GM18526 (cell line): ENCODE measurements around the gene KLK5.

ENCODE experiments used
- POLR2A ChIP-seq: IDR thresholded peaks from 3 replicates; pipeline ENCODE4 v1.6.1; 2011; ENCODE audit not compliant: insufficient read length; ENCODE audit errors: extremely low read depth

The KLK5 gene

DNA sequence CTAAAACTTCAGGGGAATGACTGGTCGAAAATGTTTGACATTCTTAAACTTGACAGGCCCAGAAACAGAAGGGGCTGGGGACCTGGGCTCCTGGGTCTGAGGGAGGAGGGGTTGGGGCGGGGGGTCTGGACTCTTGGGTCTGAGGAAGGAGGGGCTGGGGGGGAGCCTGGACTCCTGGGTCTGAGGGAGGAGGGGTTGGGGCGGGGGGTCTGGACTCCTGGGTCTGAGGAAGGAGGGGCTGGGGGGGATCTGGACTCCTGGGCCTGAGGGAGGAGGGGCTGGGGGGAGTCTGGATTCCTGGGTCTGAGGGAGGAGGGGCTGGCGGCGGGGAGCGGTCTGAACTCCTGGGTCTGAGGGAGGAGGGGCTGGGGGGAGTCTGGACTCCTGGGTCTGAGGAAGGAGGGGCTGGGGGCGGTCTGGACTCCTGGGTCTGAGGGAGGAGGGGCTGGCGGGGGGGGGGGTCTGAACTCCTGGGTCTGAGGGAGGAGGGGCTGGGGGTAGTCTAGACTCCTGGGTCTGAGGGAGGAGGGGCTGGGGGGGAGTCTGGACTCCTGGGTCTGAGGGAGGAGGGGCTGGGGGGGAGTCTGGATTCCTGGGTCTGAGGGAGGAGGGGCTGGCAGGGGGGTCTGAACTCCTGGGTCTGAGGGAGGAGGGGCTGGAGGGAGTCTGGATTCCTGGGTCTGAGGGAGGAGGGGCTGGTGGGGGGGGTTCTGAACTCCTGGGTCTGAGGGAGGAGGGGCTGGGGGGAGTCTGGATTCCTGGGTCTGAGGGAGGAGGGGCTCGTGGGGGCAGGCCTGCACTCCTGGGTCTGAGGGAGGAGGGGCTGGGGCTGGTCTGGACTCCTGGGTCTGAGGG lies 22.1 kb upstream of the KLK5 start:
- TF ChIP-seq POLR2A = no peak

DNA sequence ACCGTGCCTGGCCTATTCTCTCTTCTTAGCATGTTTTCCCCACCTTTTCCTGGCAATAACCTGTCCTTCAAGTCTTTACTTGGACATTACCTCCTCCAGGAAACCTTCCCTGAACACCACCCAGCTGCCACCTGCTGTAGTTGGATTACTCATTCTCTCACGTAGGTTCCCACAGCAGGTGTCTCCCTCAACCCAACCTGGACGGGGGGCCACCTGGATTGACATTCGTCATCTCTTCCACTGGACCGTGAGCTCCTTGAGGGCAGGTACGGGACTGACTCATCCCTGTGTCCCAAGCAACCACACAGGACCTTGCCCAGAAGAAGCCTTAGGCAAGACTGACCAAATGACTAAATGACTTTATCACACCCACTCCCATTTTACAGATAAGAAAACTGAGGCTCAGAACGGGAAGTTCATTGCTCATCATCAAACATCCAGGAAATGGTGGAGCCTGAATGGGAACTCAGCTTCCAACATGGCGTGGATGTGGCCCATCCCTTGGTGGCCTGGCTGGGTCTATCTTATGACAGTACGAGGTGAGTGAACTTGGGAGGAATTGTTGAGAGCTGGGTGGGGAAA lies 20.0 kb upstream of the KLK5 start:
- TF ChIP-seq POLR2A = no peak

DNA sequence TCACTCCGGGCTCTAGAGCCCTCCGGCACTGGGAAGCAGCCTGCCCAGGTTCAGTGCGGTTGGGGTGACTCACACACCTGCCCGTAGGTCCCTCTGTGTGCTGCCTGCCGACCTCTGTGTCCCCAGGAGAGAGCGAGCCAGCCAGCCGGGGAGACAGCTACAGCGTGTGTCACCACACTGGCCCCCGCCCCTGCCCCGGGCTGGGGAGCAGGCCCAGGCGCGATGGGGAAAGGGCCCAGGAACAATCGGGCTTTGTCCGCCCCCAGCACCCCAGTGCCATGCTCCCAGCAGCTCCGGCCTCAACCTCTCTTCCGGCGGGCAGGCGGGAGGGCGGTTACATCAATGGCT lies 16.5 kb upstream of the KLK5 start, which contains the start of gene KLK6:
Gene KLK6 (minus strand): TSS at position 179 of the 348 bp plus-strand sequence. CDS start 1,487 bp downstream, outside the sequence.
- TF ChIP-seq POLR2A = no peak

DNA sequence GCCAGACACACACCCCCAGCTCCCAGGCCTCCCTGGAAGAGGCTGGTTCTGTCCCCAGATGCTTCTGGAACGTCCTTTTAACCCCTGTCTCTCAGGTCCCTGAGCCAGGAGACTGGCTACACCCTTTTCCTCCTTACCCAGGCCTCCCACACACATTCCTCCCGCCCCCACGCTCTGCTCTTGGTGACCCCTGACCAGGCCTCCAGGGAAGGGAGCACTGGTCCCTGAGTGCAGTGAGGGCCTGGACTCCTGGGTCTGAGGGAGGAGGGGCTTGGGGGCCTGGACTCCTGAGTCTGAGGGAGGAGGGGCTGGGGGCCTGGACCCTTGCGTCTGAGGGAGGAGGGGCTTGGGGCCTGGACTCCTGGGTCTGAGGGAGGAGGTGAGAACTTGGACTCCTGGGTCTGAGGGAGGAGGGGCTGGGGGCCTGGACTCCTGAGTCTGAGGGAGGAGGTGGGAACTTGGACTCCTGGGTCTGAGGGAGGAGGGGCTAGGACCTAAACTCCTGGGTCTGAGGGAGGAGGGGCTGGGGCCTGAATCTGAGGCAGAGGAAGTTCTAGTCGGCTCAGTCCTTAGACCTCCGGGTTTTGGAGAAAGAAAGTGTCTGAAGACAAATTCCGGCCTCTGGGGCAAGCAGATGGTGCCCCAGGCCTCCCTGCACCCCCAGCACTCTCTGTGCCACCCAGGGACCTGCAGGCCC lies 16.0 kb upstream of the KLK5 start:
- TF ChIP-seq POLR2A = no peak

DNA sequence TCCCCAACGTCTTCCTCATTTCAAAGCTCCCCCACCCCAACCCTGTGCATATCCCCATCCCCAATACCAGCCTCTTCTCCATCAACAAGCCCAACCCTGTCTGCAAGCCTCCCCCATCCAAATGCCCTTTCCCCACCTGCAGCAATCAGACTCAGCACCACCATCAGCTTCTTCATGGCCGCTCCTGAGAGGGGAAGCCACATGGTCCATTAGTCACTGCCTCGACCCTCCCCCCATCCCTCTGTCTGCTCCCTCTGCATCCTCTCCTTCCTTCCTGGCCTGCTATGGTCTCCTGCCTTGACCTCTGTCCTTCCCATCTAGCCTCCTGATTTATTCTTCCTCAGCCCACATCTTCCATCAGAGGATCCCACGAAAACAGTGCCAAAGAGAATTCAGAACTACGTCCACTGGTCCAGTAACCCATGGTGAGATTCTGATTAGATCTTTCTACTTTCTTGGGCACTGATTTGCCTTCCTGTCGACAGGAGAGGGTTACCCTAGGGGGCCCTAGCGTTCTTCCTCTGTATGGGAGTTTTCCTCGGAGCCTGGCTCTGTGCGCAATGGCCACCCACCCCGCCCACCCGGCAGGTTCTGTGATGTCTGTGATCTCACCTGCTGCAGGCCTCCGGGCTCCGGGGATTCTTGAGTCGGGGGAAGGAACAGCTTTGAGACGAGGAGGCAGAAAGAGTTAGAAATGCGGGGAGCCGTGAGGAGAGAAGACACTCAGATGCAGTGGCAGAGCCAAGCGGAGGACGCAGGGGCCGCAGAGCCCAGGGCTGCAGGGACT lies 15.3 kb upstream of the KLK5 start:
- no peak for TF ChIP-seq POLR2A

DNA sequence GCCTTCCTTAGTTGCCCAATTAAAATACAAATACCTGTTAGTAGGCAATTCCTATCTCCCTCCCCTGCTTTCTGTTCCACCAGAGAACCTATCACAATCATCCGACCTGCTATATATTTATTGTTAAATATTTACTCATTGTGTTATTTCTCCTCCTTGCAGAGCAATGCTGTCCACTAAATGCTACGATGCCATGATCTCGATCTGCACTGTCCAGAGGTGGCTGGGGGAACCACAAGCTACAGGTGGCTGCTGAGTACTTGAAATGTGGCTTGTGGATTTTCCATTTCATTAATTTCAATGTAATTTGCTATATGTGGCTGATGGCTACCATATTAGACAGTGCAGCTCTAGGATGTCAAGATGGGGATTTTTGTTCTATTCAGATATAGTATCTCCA lies 11.4 kb upstream of the KLK5 start:
- no peak for TF ChIP-seq POLR2A

DNA sequence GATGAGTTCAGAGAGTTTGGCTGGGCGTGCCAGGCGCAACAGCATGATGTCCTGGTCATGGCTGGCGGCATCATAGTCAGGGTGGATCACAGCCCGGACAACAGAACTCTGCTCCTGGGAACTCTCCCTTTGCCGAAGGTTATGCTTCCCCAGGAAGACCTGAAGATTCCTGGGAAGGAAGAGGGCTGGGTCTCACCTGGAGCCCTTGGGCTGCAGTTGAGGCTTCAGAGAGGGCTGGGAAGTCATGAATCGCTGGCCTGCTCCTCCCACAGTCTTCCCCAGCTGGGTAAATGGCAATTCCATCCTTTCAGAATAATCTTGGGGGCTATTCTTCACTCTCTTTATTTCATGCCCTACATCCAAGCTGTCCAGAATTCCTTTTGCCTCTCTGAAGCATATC lies 10.5 kb upstream of the KLK5 start:
- TF ChIP-seq POLR2A = no peak

DNA sequence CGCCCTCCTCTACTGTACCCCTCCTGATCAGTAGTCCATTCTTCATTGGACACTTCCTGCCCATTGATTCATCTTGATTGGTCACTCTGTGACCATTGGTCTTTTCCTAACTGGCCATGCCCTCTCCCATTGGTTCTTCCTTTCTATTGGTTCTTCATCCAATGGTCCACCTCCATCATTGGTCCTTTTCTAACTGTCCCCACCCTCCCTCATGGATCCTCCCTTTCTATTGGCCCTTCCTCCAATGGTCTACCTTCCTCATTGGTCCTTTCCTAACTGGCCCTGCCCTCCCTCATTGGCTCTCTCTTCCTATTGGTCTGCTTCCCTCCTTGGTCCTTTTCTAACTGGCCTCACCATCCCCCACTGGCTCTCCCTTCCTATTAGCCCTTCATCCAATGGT lies 9.4 kb upstream of the KLK5 start:
- no peak for TF ChIP-seq POLR2A

DNA sequence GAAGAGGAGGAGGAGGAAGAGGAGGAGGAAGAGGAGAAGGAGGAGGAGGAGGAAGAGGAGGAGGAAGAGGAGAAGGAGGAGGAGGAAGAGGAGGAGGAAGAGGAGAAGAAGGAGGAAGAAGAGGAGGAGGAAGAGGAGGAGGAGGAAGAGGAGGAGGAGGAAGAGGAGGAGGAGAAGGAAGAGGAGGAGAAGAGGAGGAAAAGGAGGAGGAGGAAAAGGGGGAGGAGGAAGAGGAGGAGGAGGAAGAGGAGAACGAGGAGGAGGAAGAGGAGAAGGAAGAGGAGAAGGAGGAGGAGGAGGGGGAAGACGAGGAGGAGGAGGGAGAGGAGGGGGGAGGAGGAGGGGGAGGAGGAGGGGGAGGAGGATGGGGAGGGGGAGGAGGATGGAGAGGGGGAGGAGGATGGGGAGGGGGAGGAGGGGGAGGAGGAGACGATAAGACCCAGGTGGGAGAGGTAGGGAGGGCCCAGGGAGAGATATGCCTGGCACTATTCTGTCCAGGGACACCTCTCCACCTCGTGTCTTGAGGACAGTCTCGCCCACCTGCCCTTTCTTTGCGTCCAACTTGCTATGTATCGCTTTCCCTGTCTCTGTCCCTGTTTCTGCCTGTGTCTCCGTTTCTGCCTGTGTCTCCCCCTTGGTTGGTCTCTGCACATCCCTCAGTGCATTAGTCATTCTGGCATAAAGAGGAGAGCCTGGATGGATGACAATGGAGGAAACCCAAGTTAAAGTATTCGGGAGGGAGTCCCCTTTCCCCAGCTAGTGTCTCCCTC lies 7.1 kb upstream of the KLK5 start:
- no peak for TF ChIP-seq POLR2A

DNA sequence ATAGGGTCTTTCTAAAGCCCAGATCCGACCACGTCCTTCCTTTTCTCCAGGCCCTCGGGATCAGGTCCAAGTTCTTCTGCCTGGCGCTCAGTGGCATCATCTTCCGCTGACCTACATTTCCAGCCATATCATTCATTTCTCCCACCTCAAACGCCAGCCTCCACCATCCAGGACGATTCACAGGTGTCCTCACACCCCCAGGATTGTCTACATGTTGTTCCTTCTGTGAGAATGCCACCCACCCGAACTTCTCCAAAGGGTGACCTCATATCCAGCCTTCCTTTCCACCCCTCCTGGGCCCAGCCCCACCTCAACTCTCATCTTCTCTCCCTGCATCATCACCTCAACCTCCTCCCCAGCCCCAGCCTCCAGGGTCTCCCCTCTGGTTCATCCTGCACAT lies 4.7 kb upstream of the KLK5 start:
- TF ChIP-seq POLR2A = no peak

DNA sequence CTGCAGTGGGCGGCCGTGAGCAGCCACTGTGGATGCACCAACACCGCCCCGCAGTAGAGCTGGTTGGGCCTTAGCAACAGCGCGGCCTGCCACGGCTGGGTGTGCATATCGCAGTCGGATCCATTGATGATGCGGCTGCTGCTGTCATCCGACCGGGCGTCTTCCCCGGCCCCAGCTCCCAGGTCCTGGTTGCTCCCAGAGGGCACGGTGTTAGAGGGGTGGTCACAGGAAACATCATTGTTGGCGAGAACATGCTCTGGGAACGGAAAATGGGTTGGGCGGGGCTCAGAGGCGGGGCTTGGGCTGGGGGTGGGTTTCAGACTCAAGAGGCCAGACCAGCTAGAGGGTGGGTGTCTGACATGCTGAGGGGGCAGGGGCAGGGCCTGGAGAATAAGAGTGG lies 3.0 kb downstream of the KLK5 start:
- TF ChIP-seq POLR2A = no peak

DNA sequence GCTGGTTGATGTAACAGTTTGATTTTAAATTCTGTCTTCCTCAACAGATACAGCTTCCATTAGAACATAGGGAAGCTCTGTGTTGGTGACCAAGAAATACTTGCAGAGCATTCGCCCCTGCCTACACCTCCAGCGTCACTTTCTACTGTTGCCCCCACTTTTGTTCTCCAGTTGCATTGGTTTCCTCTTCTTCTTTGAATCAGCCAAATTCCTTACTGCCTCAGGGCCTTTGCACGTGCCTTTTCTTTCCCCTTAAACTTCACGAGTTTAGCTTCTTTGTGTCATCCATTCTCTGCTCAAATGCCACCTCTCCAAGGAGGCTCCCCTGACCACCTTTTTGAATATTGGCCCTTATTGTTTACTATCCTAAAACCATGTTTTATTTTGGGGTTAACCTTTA lies 5.7 kb downstream of the KLK5 start:
- TF ChIP-seq POLR2A = no peak

DNA sequence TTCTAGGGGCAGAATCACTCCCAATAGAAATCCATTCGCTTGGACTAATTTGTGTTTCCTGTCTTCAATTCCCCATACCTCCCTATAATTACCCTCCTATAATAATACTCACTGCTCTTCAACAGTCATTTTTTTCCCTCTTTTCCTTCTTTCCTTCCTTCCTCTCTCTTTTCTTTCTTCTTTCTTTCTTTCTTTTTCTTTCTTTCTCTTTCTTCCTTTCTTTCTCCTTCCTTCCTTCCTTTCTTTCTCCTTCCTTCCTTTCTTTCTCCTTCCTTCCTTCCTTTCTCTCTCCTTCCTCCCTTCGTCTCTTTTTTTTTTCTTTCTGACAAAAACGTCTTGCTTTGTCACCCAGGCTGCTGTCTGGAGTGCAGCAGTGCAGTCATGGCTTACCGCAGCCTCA lies 8.0 kb downstream of the KLK5 start:
- TF ChIP-seq POLR2A = no peak

DNA sequence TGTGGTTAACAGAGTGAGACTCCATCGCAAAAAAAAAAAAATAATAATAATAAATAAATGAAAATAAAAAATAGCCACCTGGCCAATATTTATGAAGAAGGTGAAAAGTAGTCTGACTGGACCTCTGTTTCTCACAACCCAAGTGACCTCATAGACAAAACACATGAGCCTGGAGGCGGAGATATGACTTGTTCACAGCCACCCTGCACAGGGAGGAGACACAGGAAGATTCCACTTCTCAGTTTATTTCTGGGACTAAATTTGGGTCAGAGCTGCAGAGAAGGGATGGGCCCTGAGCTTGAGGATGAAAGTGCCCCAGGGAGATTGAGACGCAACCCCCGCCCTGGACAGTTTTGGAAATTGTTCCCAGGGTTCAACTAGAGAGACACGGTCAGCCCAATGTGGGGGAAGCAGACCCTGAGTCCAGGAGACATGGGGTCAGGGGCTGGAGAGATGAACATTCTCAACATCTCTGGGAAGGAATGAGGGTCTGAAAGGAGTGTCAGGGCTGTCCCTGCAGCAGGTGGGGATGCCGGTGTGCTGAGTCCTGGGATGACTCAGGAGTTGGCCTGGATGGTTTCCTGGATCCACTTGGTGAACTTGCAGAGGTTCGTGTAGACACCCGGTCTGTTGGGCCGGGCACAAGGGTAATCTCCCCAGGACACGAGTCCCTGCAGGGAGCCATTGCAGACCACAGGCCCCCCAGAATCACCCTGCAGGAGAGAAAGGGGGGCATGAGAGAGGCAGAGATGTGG lies 9.6 kb downstream of the KLK5 start:
- TF ChIP-seq POLR2A = no peak

DNA sequence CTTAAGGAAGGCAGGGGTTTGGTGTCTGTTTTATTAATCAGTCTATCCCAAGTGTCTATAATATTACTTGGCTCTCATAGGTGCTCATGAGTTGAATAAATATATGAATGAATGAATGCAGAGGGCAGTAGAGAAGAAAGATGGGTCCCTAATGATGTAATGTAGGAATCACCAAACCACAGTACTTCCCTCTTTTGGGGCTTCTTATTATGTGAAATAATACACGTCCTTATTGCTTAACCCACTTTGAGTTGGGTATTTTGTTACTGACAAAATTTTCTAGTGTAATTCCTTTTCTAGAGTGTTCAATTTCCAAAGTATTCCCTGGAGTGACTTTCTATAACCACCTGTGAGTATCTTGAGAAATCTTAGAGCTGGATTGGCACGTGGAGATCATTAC lies 13.2 kb downstream of the KLK5 start:
- no peak for TF ChIP-seq POLR2A

DNA sequence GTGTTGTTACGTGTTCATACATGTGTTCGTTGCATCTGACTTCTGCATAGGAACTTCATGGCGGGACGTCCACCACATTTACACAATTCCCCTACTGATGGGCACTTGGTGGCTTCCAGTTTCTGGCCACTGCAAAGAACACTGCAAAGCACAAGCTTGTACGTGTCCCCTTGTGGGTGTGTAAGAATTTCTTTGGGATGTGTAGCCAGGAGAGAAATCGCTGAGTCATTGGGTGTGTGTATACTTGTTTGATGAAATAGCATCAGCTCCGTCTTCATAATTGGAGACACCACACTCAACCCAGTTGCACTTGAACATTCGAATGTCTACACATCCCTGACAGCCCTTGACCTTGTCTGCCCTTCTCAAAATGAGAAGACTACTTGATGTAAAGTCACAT lies 19.2 kb downstream of the KLK5 start:
- TF ChIP-seq POLR2A = no peak
